ENCODE results near the gene MGAT5. TPM values are rescaled to one million over a fixed set of nuclear protein-coding genes. Genes with fewer than 3 reads are reported as not detected.

Gene MGAT5
- total RNA-seq, 1 donor from 2014 or later = 36.8 TPM

- peaks cover 2% of the 10 kb centered on the region for H3K36me3 Mint-ChIP-seq (ENCODE audit: low read depth)
- H3K4me1 Mint-ChIP-seq = peaks cover 3% of the 10 kb centered on the region
- no peaks in the 10 kb centered on the region for H3K27me3 Mint-ChIP-seq (ENCODE audit: low read depth)
- no peak overlapping the region for H3K4me3 Mint-ChIP-seq
- TF ChIP-seq CTCF (conservative IDR thresholded peaks at IDR 0.05) = no peak
- H3K27ac Mint-ChIP-seq (ENCODE audit: unreplicated experiment) = no peak overlapping the region
- no peak for DNase-seq (ENCODE audit: low read depth, low spot score)
- H3K9me3 Mint-ChIP-seq = no peaks in the 10 kb centered on the region
Measured at GRCh38 chr2:134301928-134302260, 48.0 kb downstream of the MGAT5 start.

- no peak overlapping the region for H3K27ac Mint-ChIP-seq (ENCODE audit: unreplicated experiment)
- H3K27me3 Mint-ChIP-seq (ENCODE audit: low read depth) = no peaks in the 10 kb centered on the region
- peaks cover 2% of the 10 kb centered on the region for H3K36me3 Mint-ChIP-seq (ENCODE audit: low read depth)
- DNase-seq (ENCODE audit: low read depth, low spot score) = no peak
- peaks cover 2% of the 10 kb centered on the region for H3K9me3 Mint-ChIP-seq
- TF ChIP-seq CTCF (conservative IDR thresholded peaks at IDR 0.05) = no peak
- H3K4me1 Mint-ChIP-seq = peaks cover 3% of the 10 kb centered on the region
- H3K4me3 Mint-ChIP-seq = no peak overlapping the region
Measured at GRCh38 chr2:134304394-134305108, 50.7 kb downstream of the MGAT5 start.

- H3K9me3 Mint-ChIP-seq = peaks cover 2% of the 10 kb centered on the region
- DNase-seq (ENCODE audit: low read depth, low spot score) = no peak
- TF ChIP-seq CTCF (conservative IDR thresholded peaks at IDR 0.05) = no peak
- no peak overlapping the region for H3K4me3 Mint-ChIP-seq
- H3K4me1 Mint-ChIP-seq = peaks cover 3% of the 10 kb centered on the region
- peaks cover 2% of the 10 kb centered on the region for H3K36me3 Mint-ChIP-seq (ENCODE audit: low read depth)
- no peak overlapping the region for H3K27ac Mint-ChIP-seq (ENCODE audit: unreplicated experiment)
- H3K27me3 Mint-ChIP-seq (ENCODE audit: low read depth) = no peaks in the 10 kb centered on the region
Measured at GRCh38 chr2:134305109-134305491, 51.2 kb downstream of the MGAT5 start.

DNA sequence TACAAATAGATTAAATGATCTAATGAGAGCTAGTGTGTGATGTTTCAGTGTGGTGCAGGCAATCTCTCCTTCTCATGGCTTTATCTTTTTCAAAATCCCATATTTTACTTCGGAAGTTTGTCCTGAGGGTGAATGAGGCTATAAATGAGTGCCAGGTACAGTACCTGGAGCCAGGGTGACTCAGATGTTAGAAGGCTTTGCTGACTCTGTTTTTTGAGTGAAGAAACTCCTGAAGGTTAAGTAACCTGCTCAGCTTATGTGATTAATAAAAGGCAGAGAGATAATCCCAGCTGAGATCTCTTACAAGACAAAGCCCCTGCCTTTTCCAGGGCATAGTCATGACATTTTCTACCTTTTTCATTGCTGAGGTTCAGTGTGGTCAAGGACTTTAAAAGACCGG is 52.6 kb downstream of the MGAT5 start:
- peaks cover under 1% of the 10 kb centered on the region for H3K4me1 Mint-ChIP-seq
- peaks cover 2% of the 10 kb centered on the region for H3K36me3 Mint-ChIP-seq (ENCODE audit: low read depth)
- peaks cover 2% of the 10 kb centered on the region for H3K9me3 Mint-ChIP-seq
- no peak for DNase-seq (ENCODE audit: low read depth, low spot score)
- no peak overlapping the region for H3K4me3 Mint-ChIP-seq
- no peaks in the 10 kb centered on the region for H3K27me3 Mint-ChIP-seq (ENCODE audit: low read depth)
- H3K27ac Mint-ChIP-seq (ENCODE audit: unreplicated experiment) = no peak overlapping the region
- no peak for TF ChIP-seq CTCF (conservative IDR thresholded peaks at IDR 0.05)

DNA sequence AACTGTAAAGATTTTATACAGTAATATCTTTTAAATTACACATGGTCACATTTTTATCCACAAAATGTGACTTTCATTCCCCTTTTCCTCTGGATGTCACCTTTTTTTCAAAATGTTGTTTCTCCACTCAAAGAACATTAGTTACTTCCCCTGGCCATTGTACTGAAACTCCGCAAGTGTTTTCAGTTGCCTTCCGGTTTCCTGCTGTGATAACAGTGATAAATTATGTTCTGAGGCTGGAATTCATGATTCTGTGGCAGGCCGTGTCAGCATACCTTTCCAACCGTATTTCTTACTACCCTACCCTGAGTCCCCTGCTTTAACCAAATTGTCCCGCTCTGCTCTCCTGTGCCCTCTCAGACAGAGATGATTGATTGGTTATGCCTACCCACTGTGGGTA is 53.5 kb downstream of the MGAT5 start:
- DNase-seq (ENCODE audit: low read depth, low spot score) = no peak
- Mint-ChIP-seq H3K4me1 (no peaks in the 10 kb centered on the region), H3K36me3 (ENCODE audit: low read depth) (peaks cover 2% of the 10 kb centered on the region), H3K4me3 (no peak overlapping the region), H3K27ac (ENCODE audit: unreplicated experiment) (no peak overlapping the region), H3K27me3 (ENCODE audit: low read depth) (no peaks in the 10 kb centered on the region), H3K9me3 (peaks cover 2% of the 10 kb centered on the region)
- TF ChIP-seq CTCF (conservative IDR thresholded peaks at IDR 0.05) = no peak
